Measurements from ENCODE around the gene MPPED1.

Gene MPPED1

DNA sequence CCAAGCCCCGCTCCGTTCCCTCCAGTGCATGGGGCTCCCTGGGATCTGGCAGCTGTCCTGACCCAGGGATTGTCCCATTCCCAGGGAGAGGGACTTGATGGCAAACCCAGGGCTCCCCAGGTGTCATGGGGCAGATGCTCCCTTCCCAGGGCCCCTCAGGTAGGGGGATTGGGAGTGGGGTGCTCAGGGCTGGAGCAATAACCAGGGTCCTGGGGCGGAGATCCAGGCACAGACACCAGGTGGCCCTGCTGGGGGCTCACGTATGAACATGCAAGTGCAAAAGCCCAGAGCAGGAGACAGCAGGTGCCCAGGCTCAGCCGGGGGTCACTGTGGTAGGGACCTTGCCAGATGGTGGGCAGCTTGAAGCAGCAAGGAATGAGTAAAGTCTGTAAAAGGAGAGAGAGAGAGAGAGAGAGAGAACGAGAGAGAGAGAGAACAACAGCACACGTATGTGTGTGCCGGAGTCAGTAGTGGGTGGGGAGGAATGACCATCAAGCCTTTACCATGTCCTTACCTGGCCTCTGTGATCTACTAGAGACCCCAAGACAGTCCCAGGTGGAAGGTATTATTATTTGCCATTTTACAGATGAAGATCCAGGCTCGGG lies 19.3 kb upstream of the MPPED1 start:
- no peak for DNase-seq (ENCODE audit: low read depth in 4 of 4, low spot score in 1 of 4)

GRCh38 chr22:43393132-43393843 lies 18.5 kb upstream of the MPPED1 start:
- no peak for DNase-seq (ENCODE audit: low read depth in 4 of 4, low spot score in 1 of 4)

- DNase-seq (ENCODE audit: low read depth in 4 of 4, low spot score in 1 of 4): no peak
These were observed 17.9 kb upstream of the MPPED1 start for GRCh38 chr22:43393844-43394474.

- DNase-seq (ENCODE audit: low read depth in 4 of 4, low spot score in 1 of 4): no peak
These were observed 16.6 kb upstream of the MPPED1 start for GRCh38 chr22:43395086-43395695.

- DNase-seq (ENCODE audit: low read depth in 4 of 4, low spot score in 1 of 4): no peak
These were observed 15.4 kb upstream of the MPPED1 start for GRCh38 chr22:43396321-43396933.

- no peak for DNase-seq (ENCODE audit: low read depth in 4 of 4, low spot score in 1 of 4)
These were observed 14.8 kb upstream of the MPPED1 start for GRCh38 chr22:43396934-43397457.

- no peak for DNase-seq (ENCODE audit: low read depth in 4 of 4, low spot score in 1 of 4)
These were observed 14.0 kb upstream of the MPPED1 start for GRCh38 chr22:43397766-43398165.

DNA sequence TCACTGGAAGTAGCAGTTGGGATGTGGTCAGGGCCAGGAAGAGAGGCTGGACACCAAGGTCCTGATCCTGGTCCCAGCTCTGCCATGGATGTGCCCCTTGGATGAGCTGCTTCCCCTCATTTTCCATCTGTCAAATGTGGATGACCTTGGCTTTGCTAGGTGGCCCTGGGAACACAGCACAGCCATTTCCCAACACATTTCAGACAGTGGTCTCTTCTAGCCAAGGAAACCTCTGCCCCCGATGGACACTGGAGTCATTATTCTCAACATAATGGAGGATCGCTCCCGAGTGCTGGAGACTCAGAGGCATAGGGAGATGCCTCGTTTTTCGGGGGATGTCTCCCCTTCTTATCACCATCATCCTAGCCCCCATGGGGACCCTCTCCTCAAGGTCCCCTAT lies 13.6 kb upstream of the MPPED1 start:
- DNase-seq (ENCODE audit: low read depth in 4 of 4, low spot score in 1 of 4): no peak

DNA sequence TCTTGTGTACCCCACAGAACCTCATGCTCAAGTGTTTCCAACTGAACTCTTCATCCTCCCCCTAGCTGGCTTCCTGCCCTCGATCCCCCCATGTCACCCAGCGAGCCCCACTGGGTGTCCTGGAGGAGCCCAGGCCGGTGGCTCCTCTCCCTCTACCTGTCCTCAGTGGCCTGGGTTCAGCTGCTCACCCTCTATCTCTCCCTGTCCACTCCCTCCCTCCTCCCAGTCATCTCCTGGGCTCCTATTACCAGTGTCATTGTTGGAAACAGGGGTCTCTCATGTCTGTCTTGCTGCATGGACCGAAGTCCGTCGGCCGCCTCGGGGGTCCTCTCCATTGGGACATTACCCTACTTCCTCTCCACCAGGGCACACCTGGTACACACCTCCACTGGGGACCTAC lies 12.9 kb upstream of the MPPED1 start:
- no peak for DNase-seq (ENCODE audit: low read depth in 4 of 4, low spot score in 1 of 4)

GRCh38 chr22:43399338-43399979 lies 12.4 kb upstream of the MPPED1 start:
- no peak for DNase-seq (ENCODE audit: low read depth in 4 of 4, low spot score in 1 of 4)

DNA sequence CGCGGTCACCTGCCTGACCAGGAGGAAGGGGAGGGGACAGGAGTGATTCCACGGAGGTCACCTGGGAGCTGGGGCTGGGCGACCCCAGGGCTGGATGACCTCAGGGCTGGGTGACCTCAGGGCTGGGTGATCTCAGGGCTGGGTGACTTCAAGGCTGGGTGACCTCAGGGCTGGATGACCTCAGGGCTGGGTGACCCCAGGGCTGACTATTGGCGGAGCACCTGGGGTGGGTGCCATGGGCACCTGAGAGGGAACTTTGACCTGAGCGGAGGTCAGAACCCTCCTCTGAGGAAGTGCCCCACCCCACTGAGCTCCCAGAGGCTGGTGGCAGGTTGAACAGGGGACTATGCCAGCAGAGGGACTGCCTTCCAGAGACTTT lies 11.8 kb upstream of the MPPED1 start:
- DNase-seq (ENCODE audit: low read depth in 4 of 4, low spot score in 1 of 4): no peak

DNA sequence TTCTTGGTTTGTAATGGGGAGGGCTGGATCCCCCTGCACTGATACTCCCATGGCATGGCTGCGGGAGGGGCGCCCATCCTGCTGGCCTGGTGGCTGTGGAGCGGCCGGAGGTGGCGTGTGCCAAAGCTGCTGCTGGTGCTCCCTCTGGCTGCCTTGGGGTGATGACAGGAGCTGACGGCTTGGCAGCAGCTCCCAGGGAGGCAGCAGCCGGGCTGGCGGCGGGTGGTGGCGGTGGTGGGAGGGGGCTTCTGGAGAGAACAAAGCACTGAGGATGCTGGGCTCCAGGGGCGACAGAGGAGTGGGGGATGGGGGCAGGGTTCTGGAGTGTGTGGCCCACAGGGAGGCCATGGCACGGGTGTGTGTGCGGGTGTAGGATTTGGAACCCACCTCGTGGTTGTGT lies 11.4 kb upstream of the MPPED1 start:
- DNase-seq (ENCODE audit: low read depth in 4 of 4, low spot score in 1 of 4): no peak

DNA sequence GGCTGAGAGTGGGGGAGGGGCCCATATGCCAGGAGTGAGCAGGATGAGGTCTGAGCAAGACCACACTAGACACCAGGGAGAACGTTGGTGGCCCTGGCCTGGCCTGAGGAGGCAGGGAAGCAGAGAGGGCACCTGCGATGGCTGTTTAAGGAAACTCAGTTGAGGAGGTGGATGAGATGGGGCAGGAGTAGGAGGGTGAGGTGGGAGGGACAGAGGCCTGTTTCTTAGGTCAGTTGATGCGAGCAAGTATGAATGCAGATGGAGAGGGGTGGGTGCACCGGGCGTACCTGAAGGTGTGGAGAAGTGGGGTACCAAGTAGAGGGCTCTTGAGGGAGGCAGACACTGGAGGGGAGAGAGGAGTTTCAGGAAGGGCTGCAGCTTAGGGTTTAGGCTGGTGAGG lies 10.6 kb upstream of the MPPED1 start:
- no peak for DNase-seq (ENCODE audit: low read depth in 4 of 4, low spot score in 1 of 4)

DNA sequence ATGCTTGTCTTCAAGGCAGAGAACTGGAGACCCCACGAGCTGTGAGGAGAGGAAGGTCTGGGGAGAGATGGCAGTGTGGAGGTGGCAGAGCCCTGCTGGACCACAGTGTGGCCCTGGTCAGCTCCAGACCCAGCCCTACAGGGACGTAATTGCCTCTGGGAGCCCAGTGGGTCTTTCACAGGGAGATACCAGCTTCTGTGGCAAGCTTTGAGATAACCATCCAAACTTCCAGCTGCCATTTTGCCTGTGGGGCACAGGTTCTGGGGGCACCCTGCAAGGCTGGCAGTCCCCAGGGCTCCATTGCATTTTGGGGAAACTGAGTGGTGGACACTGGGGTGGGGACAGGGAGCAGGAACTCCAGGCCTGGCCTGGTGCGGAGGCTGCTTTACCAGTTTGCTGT lies 10.2 kb upstream of the MPPED1 start:
- DNase-seq (ENCODE audit: low read depth in 4 of 4, low spot score in 1 of 4): no peak

GRCh38 chr22:43402128-43402527 lies 9.7 kb upstream of the MPPED1 start:
- no peak for DNase-seq (ENCODE audit: low read depth in 4 of 4, low spot score in 1 of 4)

DNA sequence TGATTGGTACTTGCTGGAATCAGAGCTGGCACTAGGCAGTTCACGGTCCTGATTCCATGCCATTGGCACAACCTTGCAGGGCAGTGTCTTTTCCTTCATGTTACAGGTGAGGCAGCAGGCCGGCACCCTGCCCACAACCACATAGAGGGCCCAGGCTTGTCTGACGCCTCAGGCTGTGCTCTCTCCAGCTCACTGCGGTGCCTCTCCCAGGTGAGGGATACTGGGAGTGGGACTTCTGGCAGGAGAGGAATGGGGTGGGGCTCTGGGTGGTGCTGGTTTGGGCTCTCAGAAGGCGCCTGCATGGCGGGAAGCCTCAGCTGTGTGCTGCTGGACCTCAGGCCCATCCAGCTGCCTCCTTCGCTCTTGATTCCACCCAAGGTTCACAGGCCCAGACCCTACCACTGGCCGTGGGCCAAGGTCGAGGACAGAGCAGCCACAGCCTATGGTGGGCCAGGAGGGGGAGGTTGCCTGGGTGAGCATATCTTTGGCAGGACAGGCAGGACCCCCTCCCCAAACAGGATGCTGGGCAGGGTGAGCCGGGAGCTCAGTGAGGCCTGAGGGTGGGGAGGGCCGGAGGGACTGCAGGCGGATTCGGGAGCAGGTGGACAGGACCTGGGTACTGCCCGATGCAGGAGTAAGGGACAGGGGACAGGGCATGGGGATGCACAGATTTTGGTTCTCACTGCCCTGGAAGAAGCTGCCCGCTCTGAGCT lies 7.0 kb upstream of the MPPED1 start:
- DNase-seq (ENCODE audit: low read depth in 4 of 4, low spot score in 1 of 4): no peak

DNA sequence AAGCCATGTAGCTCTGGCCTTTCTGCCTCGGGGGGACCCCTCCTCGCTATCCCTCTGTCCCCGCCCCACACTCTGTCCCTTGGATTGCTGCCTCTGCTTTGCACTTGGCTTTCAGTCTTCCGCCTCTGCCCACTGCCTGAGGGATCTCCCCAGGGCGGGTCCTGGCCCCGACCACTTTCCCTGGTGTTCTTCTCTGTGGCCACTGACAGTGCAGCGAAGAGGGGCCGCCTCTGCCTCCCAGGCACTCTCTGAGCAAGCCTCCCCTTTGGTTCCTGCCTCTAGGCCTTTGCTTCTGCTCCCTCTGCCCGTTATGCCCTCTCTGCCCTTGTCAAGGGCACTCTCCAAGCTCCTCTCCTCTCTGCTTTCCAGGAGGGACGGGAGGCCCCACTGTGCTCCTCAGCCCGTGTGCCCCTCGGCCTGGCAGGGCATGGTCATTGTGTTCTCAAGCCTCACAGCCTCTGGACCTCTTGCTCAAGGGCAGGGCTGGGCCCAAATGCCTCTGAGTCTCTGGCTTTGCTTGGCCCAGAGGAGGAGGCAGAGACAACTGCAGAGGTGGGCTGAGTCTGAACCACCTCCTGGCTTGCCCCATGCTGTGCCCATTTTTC lies 5.5 kb upstream of the MPPED1 start:
- no peak for DNase-seq (ENCODE audit: low read depth in 4 of 4, low spot score in 1 of 4)

GRCh38 chr22:43407591-43407990 lies 4.2 kb upstream of the MPPED1 start:
- no peak for DNase-seq (ENCODE audit: low read depth in 4 of 4, low spot score in 1 of 4)

DNA sequence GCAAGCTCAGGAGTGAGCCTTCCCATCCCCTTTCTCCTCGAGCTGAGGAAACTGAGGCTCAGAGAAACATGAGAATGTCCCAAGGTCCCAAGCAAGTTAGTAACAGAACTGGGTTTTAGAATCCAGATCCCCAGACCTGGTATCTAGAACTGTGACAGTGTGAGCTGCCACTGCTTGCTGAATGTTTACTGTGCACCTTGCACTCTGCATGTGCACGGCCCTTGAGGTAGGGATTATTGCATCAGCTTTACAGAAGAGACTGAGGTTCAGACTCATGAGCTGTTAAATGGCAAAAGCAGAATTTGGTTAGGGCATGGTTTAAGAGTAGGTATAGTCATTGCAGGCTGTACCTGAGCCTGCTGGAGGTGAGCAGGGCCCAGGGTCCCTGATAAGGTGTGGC lies 3.8 kb upstream of the MPPED1 start:
- DNase-seq (ENCODE audit: low read depth in 4 of 4, low spot score in 1 of 4): no peak

DNA sequence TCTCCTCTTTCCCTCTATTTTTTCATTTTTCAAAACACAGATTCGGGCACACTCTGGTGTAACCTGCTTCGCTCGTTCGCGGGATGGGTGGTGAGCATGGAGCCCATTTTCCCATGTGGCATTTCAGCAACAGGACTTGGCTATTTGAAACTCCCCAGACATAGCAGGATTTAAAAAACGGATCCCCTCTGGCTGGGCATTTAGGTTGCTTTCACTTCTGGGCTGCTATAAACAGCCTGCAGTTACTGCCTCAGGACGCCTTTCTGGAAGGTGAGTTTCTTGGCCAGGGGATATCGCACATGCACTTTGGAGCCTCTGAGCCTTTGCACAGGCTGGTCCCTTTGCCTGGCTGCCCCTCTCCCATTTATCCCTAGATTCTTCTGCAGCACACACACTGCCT lies 2.8 kb upstream of the MPPED1 start:
- no peak for DNase-seq (ENCODE audit: low read depth in 4 of 4, low spot score in 1 of 4)
